AG04450 (cell line): ENCODE results near the gene NFASC. TPM values are rescaled to one million over a fixed set of nuclear protein-coding genes. Genes with fewer than 3 reads are reported as not detected.
A peak's percentile ranks its signal among the peaks of the same experiment; 100 is the strongest.

Experiments used
- CTCF ChIA-PET: fragments of 300-600, 350-600 bp; formaldehyde crosslinking; extraction: SDS; loops from one replicate; lab custom pipeline; 2022; ENCODE audit warnings: antibody characterized with exemption, inconsistent platforms; lab: Charles Lee
- POLR2A ChIA-PET: fragments of 350-600 bp; formaldehyde crosslinking; extraction: SDS; loops from one replicate; lab custom pipeline; 2021; ENCODE audit warnings: antibody characterized with exemption, inconsistent platforms; lab: Yijun Ruan, JAX
- DNase-seq: peaks from one replicate; pipeline ENCODE4 v3.0.0-alpha.2; 2011; ENCODE audit warnings: low read depth, low spot score
- H3K27ac ChIP-seq: one replicate; pipeline ENCODE4 v1.5.1; 2012; ENCODE audit warnings: low read depth, low read length, control low read depth
- H3K27me3 ChIP-seq: one replicate; pipeline ENCODE4 v1.6.0; 2012; ENCODE audit warnings: low read length; ENCODE audit not compliant: control insufficient read depth, insufficient read depth
- H3K4me3 ChIP-seq: 2 replicates; pipeline ENCODE4 v1.5.1; 2011; ENCODE audit warnings: mild to moderate bottlenecking, low read depth, low read length, control low read depth
- H3K9me3 ChIP-seq: 2 replicates; pipeline ENCODE4 v1.5.1; 2012; ENCODE audit warnings: low read length; ENCODE audit not compliant: control insufficient read depth, insufficient read depth
- polyA plus RNA-seq: library from polyadenylated mRNA; depleted of rRNA; stranded (reverse); fragments of >200 nt; gene quantifications from 2 replicates; pipeline ENCODE4 v1.2.3, GENCODE V29; 2011
- TF ChIP-seq, protein P1 (sequence below): IDR thresholded peaks from 2 replicates; pipeline ENCODE4 v1.5.1; 2011; ENCODE audit warnings: low read depth, low read length, control low read depth, inconsistent platforms

Gene NFASC
- polyA plus RNA-seq, 1 experiment: 1.8 TPM

GRCh38 chr1:204973449-204973848, 102.8 kb downstream of the NFASC start:
- CTCF ChIA-PET: interaction anchor here (1.0 to 3.6 kb wide), 5 partner anchors 8 to 383 kb away, joined by 3 to 28 read pairs (median 7); no protein-coding TSS in a partner anchor
- DNase-seq: no peak
- Histone ChIP-seq H3K27ac (no peak overlapping the region), H3K4me3 (no peak overlapping the region), H3K27me3 (peaks cover 5% of the 10 kb centered on the region), H3K9me3 (no peaks in the 10 kb centered on the region)
- TF ChIP-seq, protein P1, sequence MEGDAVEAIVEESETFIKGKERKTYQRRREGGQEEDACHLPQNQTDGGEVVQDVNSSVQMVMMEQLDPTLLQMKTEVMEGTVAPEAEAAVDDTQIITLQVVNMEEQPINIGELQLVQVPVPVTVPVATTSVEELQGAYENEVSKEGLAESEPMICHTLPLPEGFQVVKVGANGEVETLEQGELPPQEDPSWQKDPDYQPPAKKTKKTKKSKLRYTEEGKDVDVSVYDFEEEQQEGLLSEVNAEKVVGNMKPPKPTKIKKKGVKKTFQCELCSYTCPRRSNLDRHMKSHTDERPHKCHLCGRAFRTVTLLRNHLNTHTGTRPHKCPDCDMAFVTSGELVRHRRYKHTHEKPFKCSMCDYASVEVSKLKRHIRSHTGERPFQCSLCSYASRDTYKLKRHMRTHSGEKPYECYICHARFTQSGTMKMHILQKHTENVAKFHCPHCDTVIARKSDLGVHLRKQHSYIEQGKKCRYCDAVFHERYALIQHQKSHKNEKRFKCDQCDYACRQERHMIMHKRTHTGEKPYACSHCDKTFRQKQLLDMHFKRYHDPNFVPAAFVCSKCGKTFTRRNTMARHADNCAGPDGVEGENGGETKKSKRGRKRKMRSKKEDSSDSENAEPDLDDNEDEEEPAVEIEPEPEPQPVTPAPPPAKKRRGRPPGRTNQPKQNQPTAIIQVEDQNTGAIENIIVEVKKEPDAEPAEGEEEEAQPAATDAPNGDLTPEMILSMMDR: no peak
- POLR2A ChIA-PET: no interaction called here

GRCh38 chr1:204974327-204974726, 103.7 kb downstream of the NFASC start:
- ChIA-PET POLR2A (no interaction called here), CTCF (interaction anchor here (1.0 to 3.6 kb wide), 5 partner anchors 9 to 382 kb away, joined by 3 to 28 read pairs (median 7); no protein-coding TSS in a partner anchor)
- no peak overlapping the region for H3K4me3 ChIP-seq
- H3K27me3 ChIP-seq: peaks cover 5% of the 10 kb centered on the region
- TF ChIP-seq, protein P1: no peak
- no peak for DNase-seq
- H3K9me3 ChIP-seq: no peaks in the 10 kb centered on the region
- no peak overlapping the region for H3K27ac ChIP-seq

- DNase-seq: no peak
- Histone ChIP-seq H3K9me3 (no peaks in the 10 kb centered on the region), H3K27me3 (peaks cover 5% of the 10 kb centered on the region), H3K27ac (no peak overlapping the region), H3K4me3 (no peak overlapping the region)
- CTCF ChIA-PET: interaction anchor here (0.6 to 3.3 kb wide), 7 partner anchors 10 to 281 kb away, joined by 3 to 51 read pairs (median 6); no protein-coding TSS in a partner anchor
- TF ChIP-seq, protein P1: no peak
- POLR2A ChIA-PET: no interaction called here
These were observed 104.4 kb downstream of the NFASC start for GRCh38 chr1:204975021-204975420.

- CTCF ChIA-PET: interaction anchor here (0.6 to 3.3 kb wide), 12 partner anchors 10 to 281 kb away, joined by 3 to 51 read pairs (median 4); no protein-coding TSS in a partner anchor
- POLR2A ChIA-PET: no interaction called here
These were observed 105.0 kb downstream of the NFASC start for GRCh38 chr1:204975568-204976235.

GRCh38 chr1:204976646-204977045, 106.0 kb downstream of the NFASC start:
- no peaks in the 10 kb centered on the region for H3K9me3 ChIP-seq
- no peak overlapping the region for H3K4me3 ChIP-seq
- DNase-seq: no peak
- H3K27me3 ChIP-seq: peaks cover 9% of the 10 kb centered on the region
- TF ChIP-seq, protein P1: no peak
- ChIA-PET POLR2A (interaction anchor here (1.0 kb wide), 1 partner anchor 282 kb away, joined by 3 read pairs; no protein-coding TSS in a partner anchor), CTCF (interaction anchor here (0.6 to 3.3 kb wide), 9 partner anchors 9 to 577 kb away, joined by 3 to 51 read pairs (median 4); no protein-coding TSS in a partner anchor)
- no peak overlapping the region for H3K27ac ChIP-seq

More at GRCh38 chr1:204975568-204976235, 105.0 kb downstream of the NFASC start:
- Histone ChIP-seq H3K27me3 (peaks cover 7% of the 10 kb centered on the region), H3K27ac (no peak overlapping the region), H3K4me3 (no peak overlapping the region), H3K9me3 (no peaks in the 10 kb centered on the region)
- no peak for DNase-seq
- TF ChIP-seq, protein P1: peak; percentile 90
